ENCODE results near the gene UBE2J2.
A peak's percentile ranks its signal among the peaks of the same experiment; 100 is the strongest.

The UBE2J2 gene

DNA sequence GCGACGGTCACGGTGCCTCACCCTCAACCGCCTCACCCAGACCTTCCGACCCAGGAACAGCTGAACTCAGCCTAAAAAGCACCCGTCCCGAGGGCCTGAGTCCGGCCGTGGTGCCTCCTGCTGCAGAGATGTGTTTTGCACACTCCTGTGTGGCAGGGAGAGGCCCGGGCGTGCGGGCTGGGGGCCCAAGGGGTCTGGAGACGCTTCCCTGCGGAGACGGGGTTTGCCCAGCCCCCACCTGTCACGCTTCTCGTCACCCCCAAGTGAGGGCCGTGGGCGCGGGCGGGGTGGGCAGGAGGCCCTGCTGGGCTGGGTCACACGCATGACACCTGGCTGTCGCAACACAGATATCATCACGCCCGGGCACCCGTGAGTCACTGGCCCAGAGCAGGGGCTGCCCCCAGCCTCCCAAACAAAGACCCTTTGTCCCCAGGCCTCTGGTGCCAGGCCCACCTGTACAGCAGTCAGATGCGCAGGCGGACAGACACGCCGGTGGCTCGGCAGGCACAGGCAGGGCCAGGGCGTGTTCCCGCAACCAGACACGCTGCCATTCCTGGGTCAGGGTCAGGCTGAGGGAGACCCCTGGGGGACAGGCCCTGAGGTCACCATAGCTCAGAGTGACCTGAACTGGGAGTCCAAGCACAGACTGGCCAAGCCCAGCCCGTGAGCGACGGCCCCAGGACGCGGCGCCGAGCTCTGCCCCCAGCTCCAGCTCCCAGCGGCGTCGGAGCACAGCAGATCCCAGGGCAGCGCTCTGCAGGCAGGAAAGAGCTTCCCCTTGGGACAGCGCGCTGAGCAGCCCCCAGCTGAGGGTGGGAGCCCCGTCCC is 35.6 kb downstream of the UBE2J2 start:
- DNase-seq = no peak

GRCh38 chr1:1236945-1237873 is 36.4 kb downstream of the UBE2J2 start:
- DNase-seq = no peak

DNA sequence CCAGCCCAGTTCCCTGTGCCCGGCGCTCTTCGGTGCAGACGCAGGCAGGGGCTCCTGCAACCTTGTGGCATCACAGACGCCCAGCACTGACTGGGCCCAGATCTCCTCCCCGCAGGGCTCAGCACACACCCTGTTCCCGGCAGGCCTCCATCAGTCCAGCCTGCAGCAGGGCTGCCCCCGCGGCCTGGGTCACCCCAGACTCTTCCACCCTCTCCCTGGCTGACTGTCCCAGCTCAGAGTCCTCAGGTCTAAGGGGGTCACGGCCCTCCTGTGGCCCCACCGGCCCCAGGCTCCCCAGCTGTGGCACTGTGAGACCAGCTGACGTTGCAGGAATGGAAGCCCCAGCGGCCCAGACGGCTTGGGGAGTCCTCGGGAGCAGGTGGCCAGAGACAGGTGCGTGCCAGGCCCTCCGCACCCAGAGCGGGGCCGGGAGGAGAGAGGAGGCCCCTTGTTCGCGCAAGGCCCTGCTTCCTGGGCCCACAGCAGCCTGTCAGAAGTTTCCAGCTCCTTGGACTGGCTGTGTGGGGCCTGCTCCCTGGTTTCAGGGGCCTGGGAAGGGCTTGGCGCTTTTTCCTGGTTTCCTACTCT is 37.4 kb downstream of the UBE2J2 start:
- no peak for DNase-seq

DNA sequence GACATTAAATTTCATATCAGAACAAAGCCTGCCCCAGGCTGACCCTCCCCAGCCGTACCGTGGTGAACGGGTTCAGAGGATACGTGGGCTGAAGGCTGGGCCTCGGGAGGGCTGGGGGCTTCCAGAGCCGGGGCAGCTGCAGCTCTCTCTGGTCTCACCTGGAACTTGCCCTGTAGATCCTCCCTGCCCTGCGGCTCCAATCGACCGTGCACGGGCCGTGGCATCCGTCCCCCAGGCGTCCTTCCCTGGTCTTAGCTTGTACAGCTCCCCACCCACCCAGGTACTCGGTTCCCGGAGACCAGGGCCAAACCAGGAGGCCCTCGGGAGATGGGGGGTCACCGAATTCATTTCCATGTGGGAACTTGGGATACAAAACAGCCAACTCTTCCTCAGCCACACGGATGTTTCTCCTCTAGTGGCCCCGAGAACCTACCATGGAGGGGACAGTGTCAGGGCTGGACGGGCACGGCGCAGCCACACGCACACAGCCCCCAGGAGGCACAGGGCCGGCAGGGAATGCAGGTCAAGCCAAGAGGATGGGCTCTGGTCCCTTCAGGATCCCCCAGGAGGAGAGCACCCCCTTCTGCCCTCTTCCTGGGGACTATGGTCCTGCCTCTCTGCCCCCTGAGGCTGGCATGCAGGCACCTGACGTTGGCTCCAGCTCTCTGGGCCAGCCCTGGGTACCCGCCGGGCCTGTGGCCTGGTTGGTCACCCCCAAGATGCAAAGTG is 38.5 kb downstream of the UBE2J2 start:
- DNase-seq = no peak

DNA sequence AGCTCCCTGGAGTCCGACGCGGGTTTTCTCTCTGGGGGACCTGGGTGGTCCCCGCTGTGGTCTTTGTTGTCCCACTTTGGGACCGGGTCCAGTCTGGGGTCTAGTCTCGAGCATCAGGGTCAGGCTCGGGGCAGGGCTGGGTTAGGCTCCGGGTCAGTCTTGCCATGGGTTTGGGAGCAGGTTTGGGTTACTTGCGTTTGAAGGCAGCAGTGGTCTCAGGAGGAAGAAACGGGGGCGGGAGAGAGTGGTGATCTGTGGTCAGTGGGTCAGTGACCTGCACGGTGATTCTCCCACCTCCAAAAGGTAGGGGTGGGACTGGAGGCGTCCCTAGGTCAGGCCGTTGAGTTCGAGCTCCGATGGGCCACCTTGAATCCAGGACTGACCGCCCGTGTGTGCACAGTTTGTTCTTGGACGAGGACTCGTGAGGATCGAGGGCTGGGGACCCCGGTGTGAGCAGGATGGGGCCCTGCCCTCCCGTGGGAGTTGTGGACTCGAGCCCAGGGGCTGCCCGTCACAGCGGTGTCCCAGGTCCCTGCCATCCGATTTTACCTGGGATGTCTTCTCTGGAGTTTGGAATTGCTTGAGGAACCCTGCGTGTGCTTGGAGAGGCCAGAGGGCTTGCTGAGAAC is 39.4 kb downstream of the UBE2J2 start:
- no peak for DNase-seq

- DNase-seq = no peak
These were observed 40.1 kb downstream of the UBE2J2 start for GRCh38 chr1:1233567-1233892.

DNA sequence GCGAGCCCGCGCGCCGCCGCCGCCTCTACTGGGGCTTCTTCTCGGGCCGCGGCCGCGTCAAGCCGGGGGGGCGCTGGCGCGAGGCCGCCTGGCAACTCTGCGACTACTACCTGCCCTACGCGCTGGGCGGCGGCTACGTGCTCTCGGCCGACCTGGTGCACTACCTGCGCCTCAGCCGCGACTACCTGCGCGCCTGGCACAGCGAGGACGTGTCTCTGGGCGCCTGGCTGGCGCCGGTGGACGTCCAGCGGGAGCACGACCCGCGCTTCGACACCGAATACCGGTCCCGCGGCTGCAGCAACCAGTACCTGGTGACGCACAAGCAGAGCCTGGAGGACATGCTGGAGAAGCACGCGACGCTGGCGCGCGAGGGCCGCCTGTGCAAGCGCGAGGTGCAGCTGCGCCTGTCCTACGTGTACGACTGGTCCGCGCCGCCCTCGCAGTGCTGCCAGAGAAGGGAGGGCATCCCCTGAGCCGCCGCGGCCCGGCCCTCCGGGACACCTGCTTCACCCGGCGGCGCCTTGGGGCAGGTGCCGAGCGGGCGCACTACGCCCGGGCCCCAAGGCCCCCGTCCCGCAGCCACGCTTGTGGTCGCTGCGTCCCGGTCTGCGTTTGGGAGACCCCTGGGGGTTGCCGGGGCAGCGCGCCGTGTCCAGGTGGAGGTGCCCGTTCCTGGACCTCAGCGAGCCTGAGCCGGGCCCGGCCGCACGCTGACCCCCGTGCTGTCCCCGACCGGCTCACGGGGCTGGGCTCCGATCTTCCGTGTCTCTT is 40.7 kb downstream of the UBE2J2 start:
- no peak for DNase-seq

DNA sequence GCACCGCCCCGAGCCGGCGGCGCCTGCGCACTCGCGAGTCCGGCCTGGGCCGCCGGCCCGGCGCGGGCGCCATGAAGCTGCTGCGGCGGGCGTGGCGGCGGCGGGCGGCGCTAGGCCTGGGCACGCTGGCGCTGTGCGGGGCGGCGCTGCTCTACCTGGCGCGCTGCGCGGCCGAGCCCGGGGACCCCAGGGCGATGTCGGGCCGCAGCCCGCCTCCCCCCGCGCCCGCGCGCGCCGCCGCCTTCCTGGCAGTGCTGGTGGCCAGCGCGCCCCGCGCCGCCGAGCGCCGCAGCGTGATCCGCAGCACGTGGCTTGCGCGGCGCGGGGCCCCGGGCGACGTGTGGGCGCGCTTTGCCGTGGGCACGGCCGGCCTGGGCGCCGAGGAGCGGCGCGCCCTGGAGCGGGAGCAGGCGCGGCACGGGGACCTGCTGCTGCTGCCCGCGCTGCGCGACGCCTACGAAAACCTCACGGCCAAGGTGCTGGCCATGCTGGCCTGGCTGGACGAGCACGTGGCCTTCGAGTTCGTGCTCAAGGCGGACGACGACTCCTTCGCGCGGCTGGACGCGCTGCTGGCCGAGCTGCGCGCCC is 41.4 kb downstream of the UBE2J2 start, which contains the start of gene B3GALT6:
Gene B3GALT6 (plus strand): TSS at position 30 of the 588 bp plus-strand sequence. CDS start 42 bp downstream, at position 72.
- no peak for DNase-seq

DNA sequence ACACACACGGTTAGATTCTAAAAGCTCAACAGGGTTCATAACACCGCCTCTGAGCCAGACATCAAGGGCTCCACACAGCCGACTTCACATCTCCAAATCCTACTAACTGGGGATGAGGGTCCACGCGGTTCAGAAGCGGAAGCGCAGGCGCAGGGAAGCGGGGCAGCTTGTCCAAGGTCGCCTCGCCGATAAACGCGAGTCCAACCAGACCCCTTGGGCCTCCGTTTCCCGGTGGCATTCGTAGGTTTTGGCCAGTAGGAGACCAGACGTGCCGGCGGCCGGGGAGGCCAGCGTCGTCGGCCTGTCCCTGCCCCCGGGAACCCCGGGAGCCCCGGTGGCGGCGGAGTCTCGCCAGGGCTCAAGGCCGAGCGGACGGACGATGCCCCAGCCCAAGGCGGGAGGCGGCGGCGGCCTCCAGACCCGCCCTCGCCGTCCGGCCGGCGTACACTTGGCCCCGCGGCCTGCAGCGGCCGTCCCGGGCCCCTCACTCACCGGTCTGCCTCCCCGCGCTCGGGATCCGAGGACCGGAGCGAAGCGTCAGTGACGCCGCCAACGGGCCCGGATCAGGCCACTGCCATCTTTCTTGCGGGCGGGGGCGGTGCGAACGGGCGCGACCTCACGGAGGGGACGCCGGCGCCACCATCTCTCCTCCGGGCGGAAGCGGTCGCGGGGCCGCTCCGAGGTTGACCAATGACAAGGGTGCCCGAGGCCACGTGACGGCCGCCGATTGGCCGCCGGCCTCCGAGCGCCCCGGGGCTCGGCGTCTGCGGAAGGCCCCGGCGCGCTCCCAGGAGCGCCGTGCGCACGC is 42.0 kb downstream of the UBE2J2 start, which contains the start of gene SDF4:
Gene SDF4 (minus strand): TSS at position 602 of the 808 bp plus-strand sequence. CDS start 3,229 bp downstream, outside the sequence.
- DNase-seq = peak; percentile 96

- no peak for DNase-seq
These were observed 42.8 kb downstream of the UBE2J2 start for GRCh38 chr1:1230656-1231399.

DNA sequence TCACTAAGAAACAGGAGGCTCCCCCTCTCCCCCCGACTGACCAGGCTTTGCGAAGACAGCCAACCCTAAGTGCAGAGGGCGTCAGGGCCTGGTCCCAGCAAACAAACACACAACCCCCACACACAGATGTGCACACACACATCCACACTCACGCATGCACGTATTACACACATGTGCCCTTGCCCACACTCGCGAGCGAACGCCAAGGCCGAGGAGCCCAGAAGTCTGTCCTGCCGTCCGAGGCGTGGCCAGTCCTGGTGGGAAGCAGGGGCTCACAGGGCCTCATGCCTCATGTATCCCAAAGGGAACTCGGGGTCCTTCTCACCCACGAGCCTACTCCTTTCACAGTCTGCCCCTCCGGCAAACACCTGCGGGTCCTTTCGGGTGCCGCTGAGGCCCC is 43.9 kb downstream of the UBE2J2 start:
- no peak for DNase-seq

- no peak for DNase-seq
These were observed 44.9 kb downstream of the UBE2J2 start for GRCh38 chr1:1228596-1229321.

DNA sequence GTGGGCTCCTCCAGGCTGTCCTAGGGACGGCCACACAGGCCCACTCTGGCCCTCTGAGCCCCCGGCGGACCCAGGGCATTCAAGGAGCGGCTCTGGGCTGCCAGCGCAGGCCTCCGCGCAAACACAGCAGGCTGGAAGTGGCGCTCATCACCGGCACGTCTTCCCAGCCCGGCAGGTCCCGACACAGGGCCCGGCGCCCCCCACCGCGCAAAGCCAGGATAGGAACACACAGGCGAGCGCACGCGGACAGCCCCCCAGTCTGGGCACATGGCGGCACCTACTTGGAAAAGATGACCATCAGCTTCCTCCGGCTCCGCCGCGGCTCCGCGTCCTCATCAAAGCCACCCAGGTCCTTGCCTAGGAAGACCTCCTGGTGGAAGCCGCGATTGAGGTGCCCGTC is 45.5 kb downstream of the UBE2J2 start:
- no peak for DNase-seq

- no peak for DNase-seq
These were observed 46.3 kb downstream of the UBE2J2 start for GRCh38 chr1:1227386-1227785.

- DNase-seq = no peak
These were observed 46.9 kb downstream of the UBE2J2 start for GRCh38 chr1:1226566-1227362.

DNA sequence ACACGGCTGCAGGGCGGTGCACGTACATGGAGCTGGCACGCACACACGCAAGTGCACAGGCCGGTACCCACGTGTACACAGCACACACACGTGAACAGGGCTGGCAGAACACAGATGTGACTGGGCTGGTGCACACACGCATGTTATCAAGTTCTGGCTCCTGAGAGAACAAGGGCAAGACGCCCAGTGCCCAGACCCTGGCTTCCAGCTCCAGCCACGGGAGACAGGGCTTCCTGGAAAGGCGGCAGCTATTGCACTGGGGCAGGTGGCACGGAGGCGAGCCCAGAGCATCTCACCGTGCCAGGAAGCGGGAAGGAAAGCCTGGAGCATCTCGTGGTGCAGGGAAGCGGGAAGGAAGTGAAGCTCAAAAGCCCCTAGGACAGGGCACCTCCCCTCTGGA is 47.7 kb downstream of the UBE2J2 start:
- DNase-seq = no peak

- no peak for DNase-seq
These were observed 48.3 kb downstream of the UBE2J2 start for GRCh38 chr1:1225238-1225845.

Data from NCI-H1105 (cell line).